Thoracic aorta (tissue), 2 donors: ENCODE data around the gene SERINC3. TPM values are rescaled to one million over a fixed set of nuclear protein-coding genes. Genes with fewer than 3 reads are reported as not detected.

Source experiments
- ATAC-seq: fragments of 150-250 bp; one replicate; pipeline ENCODE4 v1.8.0; 2017; ENCODE audit warnings: low read depth; ENCODE audit not compliant: insufficient number of reproducible peaks, low FRiP score
- DNase-seq: peaks from one replicate; pipeline ENCODE4 v3.0.0-alpha.2; 2020; ENCODE audit warnings: low spot score
- H3K27ac ChIP-seq, 2 donors: fragments of 200-600 bp; sonication (generic); 1 replicate in 1 of 2; 2 replicates in 1 of 2; pipeline ENCODE4 v1.5.1; 2016; ENCODE audit warnings: mild to moderate bottlenecking in 2 of 2, moderate library complexity in 2 of 2
- H3K27me3 ChIP-seq: fragments of 200-600 bp; sonication (generic); replicated peaks from 2 replicates; pipeline ENCODE4 v1.6.0; 2016; ENCODE audit warnings: mild to moderate bottlenecking; ENCODE audit not compliant: insufficient read depth
- H3K36me3 ChIP-seq: fragments of 200-600 bp; sonication (generic); one replicate; pipeline ENCODE4 v1.5.1; 2016
- H3K4me1 ChIP-seq, 2 donors: fragments of 200-600 bp; sonication (generic); 1 replicate in 1 of 2; 2 replicates in 1 of 2; pipeline versions ENCODE4 v1.5.1 to v1.6.0; 2016; ENCODE audit warnings: low read depth in 2 of 2, mild to moderate bottlenecking in 1 of 2; ENCODE audit not compliant: control insufficient read depth in 1 of 2
- H3K4me3 ChIP-seq: fragments of 200-600 bp; sonication (generic); 2 replicates; pipeline ENCODE4 v1.5.1; 2016; ENCODE audit warnings: mild to moderate bottlenecking
- H3K9me3 ChIP-seq: fragments of 200-600 bp; sonication (generic); 2 replicates; pipeline ENCODE4 v1.5.1; 2016
- CTCF ChIP-seq: fragments of 200-600 bp; sonication (generic); IDR thresholded peaks from one replicate; pipeline ENCODE4 v1.5.1; 2019; ENCODE audit warnings: antibody characterized with exemption
- total RNA-seq, 2 donors: library from RNA; depleted of rRNA; stranded (reverse); fragments of >200 nt; gene quantifications; one replicate each; pipeline versions ENCODE4 v1.1.0 to v1.2.3, GENCODE V29; 2016

Gene SERINC3
- total RNA-seq, 2 donors from 2014 or later, result 98.9 to 109 TPM

GRCh38 chr20:44504402-44505307 is 17.2 kb downstream of the SERINC3 start:
- no peak overlapping the region for H3K27ac ChIP-seq
- no peak for TF ChIP-seq CTCF
- H3K27me3 ChIP-seq, result no peaks in the 10 kb centered on the region
- no peak overlapping the region for H3K4me3 ChIP-seq
- no peaks in the 10 kb centered on the region for H3K4me1 ChIP-seq
- H3K36me3 ChIP-seq, result peaks cover 81% of the 10 kb centered on the region
- no peak for DNase-seq
- ATAC-seq, result no peak
- H3K9me3 ChIP-seq, result no peaks in the 10 kb centered on the region

- DNase-seq, result no peak
- Histone ChIP-seq H3K27ac (no peak overlapping the region), H3K9me3 (no peaks in the 10 kb centered on the region), H3K27me3 (no peaks in the 10 kb centered on the region), H3K36me3 (peaks cover 69% of the 10 kb centered on the region), H3K4me3 (no peak overlapping the region), H3K4me1 (no peaks in the 10 kb centered on the region)
- TF ChIP-seq CTCF, result no peak
- no peak for ATAC-seq
Measured at GRCh38 chr20:44502968-44503367, 18.9 kb downstream of the SERINC3 start.

DNA sequence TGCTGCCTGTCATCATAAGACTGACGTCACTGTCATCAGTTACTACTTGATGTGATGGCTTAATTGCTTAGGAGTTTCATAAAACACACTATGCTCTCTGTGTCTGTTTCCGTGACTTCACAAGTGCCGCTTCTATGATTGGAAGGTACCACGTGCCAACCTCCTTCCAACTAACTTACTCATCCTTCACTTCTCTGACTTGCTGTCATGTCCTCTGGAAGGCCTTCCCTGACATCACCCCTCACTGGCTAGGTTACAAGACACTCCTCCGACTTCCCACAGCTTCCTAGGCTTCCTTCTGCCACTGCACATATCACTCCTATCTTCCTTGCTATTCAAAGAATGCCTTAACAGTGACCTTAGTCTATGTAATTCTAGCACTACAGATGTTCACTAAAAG is 20.4 kb downstream of the SERINC3 start:
- ATAC-seq (no peak), DNase-seq (no peak)
- H3K27ac ChIP-seq, result no peak overlapping the region
- no peak for TF ChIP-seq CTCF
- no peak overlapping the region for H3K4me3 ChIP-seq
- H3K4me1 ChIP-seq, result no peaks in the 10 kb centered on the region
- H3K9me3 ChIP-seq, result no peaks in the 10 kb centered on the region
- H3K27me3 ChIP-seq, result no peaks in the 10 kb centered on the region
- H3K36me3 ChIP-seq, result peaks cover 67% of the 10 kb centered on the region

DNA sequence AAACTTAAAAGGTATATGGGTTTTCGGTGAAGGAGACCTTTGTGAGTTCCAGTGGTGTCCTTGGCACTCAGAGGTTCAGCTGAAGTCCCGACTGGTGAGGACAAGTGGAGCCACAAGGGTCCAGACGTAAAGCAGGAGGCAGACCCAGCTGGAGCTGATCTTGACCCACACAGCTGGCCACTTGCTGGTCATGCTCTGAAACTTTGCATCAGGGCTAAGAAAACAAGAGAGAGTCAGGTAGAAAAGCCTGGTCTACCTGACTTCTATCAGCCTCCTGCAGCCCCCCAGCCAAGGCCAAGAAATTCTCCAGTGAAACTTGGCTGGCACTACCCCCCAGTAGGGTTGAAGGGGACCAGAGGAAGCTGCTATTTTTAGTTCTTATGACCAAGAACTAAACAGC is 21.6 kb downstream of the SERINC3 start:
- Histone ChIP-seq H3K9me3 (no peaks in the 10 kb centered on the region), H3K36me3 (peaks cover 69% of the 10 kb centered on the region), H3K4me3 (no peak overlapping the region), H3K27ac (no peak overlapping the region), H3K27me3 (no peaks in the 10 kb centered on the region), H3K4me1 (peaks cover 5% of the 10 kb centered on the region in 2 donors)
- ATAC-seq (no peak), DNase-seq (no peak)
- TF ChIP-seq CTCF, result no peak

- Histone ChIP-seq H3K4me1 (peaks cover 17 to 20% of the 10 kb centered on the region in 2 donors), H3K36me3 (peaks cover 55% of the 10 kb centered on the region), H3K27ac (peak overlapping the region in 1 of 2 donors; percentile 20), H3K4me3 (no peak overlapping the region), H3K9me3 (no peaks in the 10 kb centered on the region), H3K27me3 (no peaks in the 10 kb centered on the region)
- TF ChIP-seq CTCF, result no peak
- DNase-seq, result no peak
- ATAC-seq, result no peak
Measured at GRCh38 chr20:44497761-44498160, 24.1 kb downstream of the SERINC3 start.
